SK-N-SH (cell line): ENCODE measurements around the gene PAWR.

Experiments
- EZH2phosphoT487 ChIP-seq: fragments of 200-600 bp; sonication (generic); IDR thresholded peaks from 2 replicates; pipeline ENCODE4 v1.6.1; 2017; ENCODE audit warnings: low read depth, mixed run types, mild to moderate bottlenecking, antibody characterized with exemption, moderate library complexity, borderline replicate concordance
- JUND ChIP-seq: IDR thresholded peaks from 2 replicates; pipeline ENCODE4 v1.4.0; 2012
- MEF2A ChIP-seq: IDR thresholded peaks from 2 replicates; pipeline ENCODE4 v1.4.0; 2012; ENCODE audit warnings: low read depth, borderline replicate concordance
- MXI1 ChIP-seq: IDR thresholded peaks from 2 replicates; pipeline ENCODE4 v1.6.1; 2012; ENCODE audit warnings: mild to moderate bottlenecking, low read depth, low read length, improper control_type of control experiment
- POLR2AphosphoS5 ChIP-seq: IDR thresholded peaks from 2 replicates; pipeline ENCODE4 v1.6.1; 2012; ENCODE audit warnings: low read depth, low read length
- RCOR1 ChIP-seq: fragments of 150-350 bp; IDR thresholded peaks from 2 replicates; pipeline ENCODE4 v1.6.1; 2017; ENCODE audit warnings: antibody characterized with exemption, low read length
- RFX5 ChIP-seq: IDR thresholded peaks from 2 replicates; pipeline ENCODE4 v1.6.1; 2012; ENCODE audit warnings: mild to moderate bottlenecking, improper control_type of control experiment, low read length
- SIN3A ChIP-seq: IDR thresholded peaks from 2 replicates; pipeline ENCODE4 v1.6.1; 2012; ENCODE audit warnings: low read depth, mild to moderate bottlenecking, low read length, moderate library complexity, borderline replicate concordance
- SMC3 ChIP-seq: IDR thresholded peaks from 2 replicates; pipeline ENCODE4 v1.6.1; 2012; ENCODE audit warnings: low read depth, low read length, improper control_type of control experiment
- TF ChIP-seq, protein P1 (sequence below): fragments of 200-600 bp; sonication (generic); IDR thresholded peaks from 2 replicates; pipeline ENCODE4 v1.6.1; 2017; ENCODE audit warnings: antibody characterized with exemption, mild to moderate bottlenecking, moderate library complexity
- TF ChIP-seq, protein P2 (sequence below): IDR thresholded peaks from 2 replicates; pipeline ENCODE4 v1.4.0; 2012; ENCODE audit warnings: low read depth
- TF ChIP-seq, protein P3 (sequence below): fragments of 150-350 bp; IDR thresholded peaks from 2 replicates; pipeline ENCODE4 v1.6.1; 2017; ENCODE audit warnings: antibody characterized with exemption, low read length, low read depth, borderline replicate concordance
- TF ChIP-seq, protein P4 (sequence below): IDR thresholded peaks from 2 replicates; pipeline ENCODE4; 2012
- TF ChIP-seq, protein P5 (sequence below): IDR thresholded peaks from 2 replicates; pipeline ENCODE4 v1.4.0; 2012; ENCODE audit warnings: low read depth, borderline replicate concordance

DNA sequence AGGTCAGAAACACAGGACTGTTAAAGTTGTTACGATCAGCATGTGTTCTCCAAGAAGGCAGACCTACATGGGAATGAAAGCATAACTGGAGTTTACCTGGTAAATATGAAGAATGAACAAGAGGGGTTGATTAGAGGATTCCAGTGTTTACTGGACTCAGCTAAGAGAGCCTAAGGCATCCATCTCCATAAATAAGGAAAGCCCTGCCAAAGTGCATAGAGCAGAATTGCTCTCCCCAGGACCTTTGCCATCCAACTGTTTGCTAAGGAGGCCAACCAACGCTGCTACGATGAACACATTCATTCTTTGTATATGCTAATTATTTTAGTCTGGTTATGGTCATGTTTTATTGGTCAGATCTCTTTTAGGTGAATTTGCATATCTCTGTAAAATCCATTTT is 17.1 kb upstream of the PAWR start:
- TF ChIP-seq, protein P1, sequence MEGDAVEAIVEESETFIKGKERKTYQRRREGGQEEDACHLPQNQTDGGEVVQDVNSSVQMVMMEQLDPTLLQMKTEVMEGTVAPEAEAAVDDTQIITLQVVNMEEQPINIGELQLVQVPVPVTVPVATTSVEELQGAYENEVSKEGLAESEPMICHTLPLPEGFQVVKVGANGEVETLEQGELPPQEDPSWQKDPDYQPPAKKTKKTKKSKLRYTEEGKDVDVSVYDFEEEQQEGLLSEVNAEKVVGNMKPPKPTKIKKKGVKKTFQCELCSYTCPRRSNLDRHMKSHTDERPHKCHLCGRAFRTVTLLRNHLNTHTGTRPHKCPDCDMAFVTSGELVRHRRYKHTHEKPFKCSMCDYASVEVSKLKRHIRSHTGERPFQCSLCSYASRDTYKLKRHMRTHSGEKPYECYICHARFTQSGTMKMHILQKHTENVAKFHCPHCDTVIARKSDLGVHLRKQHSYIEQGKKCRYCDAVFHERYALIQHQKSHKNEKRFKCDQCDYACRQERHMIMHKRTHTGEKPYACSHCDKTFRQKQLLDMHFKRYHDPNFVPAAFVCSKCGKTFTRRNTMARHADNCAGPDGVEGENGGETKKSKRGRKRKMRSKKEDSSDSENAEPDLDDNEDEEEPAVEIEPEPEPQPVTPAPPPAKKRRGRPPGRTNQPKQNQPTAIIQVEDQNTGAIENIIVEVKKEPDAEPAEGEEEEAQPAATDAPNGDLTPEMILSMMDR = no peak
- TF ChIP-seq RCOR1 (no peak), SIN3A (no peak), SMC3 (no peak), EZH2phosphoT487 (no peak), POLR2AphosphoS5 (no peak), MXI1 (no peak), RFX5 (no peak), MEF2A (no peak), JUND (no peak)
- TF ChIP-seq, protein P2, sequence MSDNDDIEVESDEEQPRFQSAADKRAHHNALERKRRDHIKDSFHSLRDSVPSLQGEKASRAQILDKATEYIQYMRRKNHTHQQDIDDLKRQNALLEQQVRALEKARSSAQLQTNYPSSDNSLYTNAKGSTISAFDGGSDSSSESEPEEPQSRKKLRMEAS = no peak
- TF ChIP-seq, protein P3, sequence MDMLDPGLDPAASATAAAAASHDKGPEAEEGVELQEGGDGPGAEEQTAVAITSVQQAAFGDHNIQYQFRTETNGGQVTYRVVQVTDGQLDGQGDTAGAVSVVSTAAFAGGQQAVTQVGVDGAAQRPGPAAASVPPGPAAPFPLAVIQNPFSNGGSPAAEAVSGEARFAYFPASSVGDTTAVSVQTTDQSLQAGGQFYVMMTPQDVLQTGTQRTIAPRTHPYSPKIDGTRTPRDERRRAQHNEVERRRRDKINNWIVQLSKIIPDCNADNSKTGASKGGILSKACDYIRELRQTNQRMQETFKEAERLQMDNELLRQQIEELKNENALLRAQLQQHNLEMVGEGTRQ = no peak
- TF ChIP-seq, protein P4, sequence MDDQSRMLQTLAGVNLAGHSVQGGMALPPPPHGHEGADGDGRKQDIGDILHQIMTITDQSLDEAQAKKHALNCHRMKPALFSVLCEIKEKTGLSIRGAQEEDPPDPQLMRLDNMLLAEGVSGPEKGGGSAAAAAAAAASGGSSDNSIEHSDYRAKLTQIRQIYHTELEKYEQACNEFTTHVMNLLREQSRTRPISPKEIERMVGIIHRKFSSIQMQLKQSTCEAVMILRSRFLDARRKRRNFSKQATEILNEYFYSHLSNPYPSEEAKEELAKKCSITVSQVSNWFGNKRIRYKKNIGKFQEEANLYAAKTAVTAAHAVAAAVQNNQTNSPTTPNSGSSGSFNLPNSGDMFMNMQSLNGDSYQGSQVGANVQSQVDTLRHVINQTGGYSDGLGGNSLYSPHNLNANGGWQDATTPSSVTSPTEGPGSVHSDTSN = no peak
- TF ChIP-seq, protein P5, sequence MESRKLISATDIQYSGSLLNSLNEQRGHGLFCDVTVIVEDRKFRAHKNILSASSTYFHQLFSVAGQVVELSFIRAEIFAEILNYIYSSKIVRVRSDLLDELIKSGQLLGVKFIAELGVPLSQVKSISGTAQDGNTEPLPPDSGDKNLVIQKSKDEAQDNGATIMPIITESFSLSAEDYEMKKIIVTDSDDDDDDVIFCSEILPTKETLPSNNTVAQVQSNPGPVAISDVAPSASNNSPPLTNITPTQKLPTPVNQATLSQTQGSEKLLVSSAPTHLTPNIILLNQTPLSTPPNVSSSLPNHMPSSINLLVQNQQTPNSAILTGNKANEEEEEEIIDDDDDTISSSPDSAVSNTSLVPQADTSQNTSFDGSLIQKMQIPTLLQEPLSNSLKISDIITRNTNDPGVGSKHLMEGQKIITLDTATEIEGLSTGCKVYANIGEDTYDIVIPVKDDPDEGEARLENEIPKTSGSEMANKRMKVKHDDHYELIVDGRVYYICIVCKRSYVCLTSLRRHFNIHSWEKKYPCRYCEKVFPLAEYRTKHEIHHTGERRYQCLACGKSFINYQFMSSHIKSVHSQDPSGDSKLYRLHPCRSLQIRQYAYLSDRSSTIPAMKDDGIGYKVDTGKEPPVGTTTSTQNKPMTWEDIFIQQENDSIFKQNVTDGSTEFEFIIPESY = no peak
